Left renal cortex interstitium (tissue), 4 donors: Measurements from ENCODE around the gene RCAN1. TPM values are rescaled to one million over a fixed set of nuclear protein-coding genes. Genes with fewer than 3 reads are reported as not detected.

Experiments used
- DNase-seq, 4 donors: peaks; one replicate each; pipeline ENCODE4 v3.0.0-alpha.2; 2013; ENCODE audit warnings: low read depth in 4 of 4, low spot score in 2 of 4, missing footprints in 1 of 4
- polyA plus RNA-seq, 4 donors: library from polyadenylated mRNA; unstranded; fragments of 120-200 nt; gene quantifications; one replicate each; pipeline ENCODE4 v1.2.1, GENCODE V29; 2013; ENCODE audit not compliant: insufficient read length in 4 of 4

Gene RCAN1
- polyA plus RNA-seq, 4 donors = 30.5 to 39.2 (median 34.2) TPM

DNA sequence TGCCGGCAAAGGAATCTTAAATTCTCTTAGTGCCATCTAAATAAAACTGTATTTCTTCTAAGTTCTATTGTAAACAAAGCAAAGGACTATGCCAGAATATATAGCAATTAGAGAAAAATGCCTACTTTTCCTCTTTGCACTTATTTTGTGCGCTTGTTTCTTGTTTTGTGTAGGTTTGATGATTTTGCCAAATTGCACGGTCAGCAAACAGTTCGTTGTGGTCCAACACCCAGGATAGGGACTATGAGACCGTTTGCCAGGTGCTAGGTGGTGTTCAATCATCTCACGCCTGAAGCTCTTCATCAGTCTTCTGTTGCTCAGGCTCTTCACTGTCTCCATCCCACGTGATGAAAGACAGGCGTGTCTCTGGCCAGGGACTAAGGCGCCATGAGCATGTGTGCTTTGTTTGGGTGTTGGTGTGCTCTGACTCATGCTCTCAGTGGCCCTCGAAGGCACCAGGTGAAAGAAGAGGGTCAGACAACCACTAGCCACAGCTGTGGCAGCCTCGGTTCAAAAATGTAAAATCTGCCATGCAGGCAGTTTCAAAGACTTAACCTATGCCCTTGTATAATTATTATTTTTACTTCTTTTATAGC is 66.0 kb downstream of the RCAN1 start:
- no peak for DNase-seq

DNA sequence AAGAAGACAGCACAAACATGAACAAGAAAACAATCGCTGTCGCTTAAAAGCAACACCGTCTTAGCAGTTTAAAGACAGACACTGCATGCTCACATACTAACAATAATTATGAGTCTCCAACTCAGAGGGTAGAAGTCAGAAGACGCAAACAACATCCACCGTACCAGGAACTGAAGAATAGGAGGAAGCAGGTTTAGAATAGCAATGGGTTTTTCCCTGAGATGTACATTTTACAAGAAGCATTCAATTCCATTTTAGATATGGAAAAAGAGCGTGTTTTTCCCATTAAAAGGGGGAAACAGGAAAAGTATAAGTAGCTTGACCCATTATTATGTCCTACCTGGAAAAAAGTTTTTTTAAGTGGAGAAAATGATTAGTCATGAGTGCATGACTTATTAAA is 68.4 kb downstream of the RCAN1 start:
- DNase-seq = no peak

DNA sequence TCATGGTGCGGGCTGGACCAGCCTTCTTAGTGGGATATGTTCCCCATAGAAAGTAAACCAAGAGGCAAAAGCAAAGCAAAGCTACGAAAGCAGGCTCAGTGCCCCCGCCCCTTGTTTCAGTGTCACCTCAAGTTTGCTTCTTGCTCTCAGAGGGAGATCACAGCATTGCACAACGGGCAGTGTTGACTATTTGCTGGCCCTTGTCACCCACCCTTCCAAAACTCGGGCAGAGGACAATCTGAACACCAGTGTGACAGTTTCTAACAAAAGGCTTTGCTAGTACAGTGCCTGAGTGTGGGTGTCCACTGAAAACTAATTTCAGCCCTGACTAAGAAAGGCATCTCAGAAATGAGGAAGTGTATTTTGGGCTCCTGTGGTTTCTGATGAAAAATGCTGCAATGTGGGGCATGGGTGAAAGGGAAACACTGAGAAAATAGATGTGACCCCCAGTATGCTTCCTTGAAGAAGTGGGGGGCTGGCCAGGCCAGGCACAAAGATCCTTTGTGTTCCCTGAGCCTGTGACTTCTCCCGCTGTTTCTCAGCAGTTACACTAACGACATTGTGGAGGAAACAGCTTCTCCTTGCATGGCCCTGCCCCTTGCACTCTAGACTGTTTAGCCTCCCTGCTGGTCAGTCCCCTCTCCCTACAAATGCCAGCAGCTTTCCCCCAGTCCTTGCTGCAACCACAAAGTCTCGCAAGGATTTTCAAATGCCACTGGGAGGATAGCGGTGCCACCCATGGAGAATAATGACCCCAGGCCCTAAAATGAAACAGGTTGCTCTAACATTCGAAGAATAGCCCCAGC is 69.6 kb downstream of the RCAN1 start:
- DNase-seq = no peak

DNA sequence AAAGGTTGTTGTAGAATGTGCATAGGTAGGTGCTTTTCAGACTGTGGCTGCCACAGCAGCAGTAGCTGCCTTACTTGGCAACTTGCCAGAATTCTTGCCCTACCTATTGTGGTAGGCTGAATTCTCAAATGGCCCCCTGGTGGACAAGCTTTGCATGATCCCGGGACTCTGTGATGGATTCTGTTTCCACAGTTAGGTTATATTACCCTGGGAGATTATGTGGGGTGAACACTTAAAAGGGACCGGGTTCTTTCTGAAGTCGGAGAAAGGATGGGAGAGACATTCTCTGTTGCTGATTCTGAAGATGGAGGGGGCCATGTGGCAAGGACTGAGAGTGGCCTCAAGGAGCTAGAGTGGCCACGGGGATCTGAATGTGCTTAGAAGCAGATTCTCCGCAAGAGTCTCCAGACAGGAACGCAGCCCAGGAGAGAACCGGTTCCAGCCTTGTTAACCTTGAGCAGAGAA is 70.8 kb downstream of the RCAN1 start:
- DNase-seq = no peak

DNA sequence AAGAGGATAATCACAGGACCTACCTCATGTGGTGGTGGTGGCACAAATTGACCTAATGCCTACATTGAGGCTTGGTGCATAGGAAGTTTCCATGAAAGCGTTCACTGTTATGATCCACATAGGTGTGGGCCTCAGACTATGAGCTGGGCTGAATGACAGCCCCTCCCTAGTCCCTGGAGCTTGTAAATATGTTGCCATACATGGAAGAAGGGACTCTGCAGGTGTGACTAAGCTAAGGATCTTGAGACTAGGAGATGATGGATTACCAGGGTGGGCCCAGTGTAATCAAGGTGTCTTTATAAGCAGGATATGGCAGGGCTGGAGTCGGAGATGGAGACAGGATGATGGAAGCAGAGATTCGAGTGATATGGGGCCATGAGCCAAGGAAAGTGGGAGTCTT is 71.9 kb downstream of the RCAN1 start:
- no peak for DNase-seq

DNA sequence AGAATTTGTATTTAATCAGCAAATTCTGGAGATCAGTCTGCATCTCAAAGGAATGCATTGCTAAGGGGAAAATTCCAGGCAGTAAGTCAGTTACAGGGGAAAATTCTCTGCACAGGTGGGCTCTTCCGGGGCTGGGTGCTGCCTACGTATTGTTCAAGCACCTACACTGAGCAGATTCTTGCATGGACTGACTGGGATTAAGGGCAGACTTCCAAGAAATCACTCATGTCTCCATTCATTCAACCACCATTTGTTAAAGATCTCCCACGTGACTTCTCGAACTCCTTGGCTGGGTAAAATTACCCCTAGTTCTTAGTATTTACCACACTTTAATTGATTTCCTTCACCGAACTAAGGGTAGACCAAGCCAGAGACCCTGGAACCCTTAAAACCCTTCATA is 74.7 kb downstream of the RCAN1 start:
- DNase-seq = no peak

DNA sequence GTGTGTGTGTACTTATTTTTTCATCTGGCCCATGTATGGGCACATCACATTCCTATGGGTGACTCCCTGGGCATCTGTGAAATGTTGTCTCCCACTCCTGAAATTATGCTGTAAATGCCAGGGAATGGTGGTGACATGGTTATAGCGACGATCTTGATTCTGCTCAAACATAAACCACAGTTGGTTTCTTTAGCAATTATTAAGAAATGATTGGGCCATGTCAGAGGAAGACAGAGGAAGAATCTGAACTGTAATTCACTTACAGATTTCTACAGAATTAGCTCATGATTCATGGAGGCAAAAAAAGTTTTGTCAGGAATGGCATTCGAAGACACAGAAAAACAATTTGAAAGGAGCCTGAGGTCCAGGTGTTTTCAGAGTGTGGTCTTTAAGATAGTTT is 77.1 kb downstream of the RCAN1 start:
- DNase-seq = no peak

DNA sequence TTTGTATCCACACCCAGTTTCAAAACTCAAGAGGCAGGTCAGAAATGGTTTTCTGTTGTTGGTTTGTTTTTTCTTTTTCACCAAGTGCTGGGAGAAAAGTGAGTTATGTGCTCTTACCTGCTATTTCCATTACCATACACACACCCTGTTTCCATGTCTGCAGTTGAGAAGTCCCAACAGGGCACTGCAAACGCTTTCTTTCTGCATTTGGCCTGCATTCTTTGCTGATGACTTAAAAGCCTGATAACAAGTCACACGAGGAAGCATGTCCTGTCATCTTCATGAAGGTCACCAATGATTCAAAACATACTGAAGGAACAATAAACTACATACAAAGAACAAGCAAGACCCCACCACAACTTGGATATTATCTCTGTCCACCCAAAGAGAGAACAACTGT is 78.1 kb downstream of the RCAN1 start:
- DNase-seq = no peak

DNA sequence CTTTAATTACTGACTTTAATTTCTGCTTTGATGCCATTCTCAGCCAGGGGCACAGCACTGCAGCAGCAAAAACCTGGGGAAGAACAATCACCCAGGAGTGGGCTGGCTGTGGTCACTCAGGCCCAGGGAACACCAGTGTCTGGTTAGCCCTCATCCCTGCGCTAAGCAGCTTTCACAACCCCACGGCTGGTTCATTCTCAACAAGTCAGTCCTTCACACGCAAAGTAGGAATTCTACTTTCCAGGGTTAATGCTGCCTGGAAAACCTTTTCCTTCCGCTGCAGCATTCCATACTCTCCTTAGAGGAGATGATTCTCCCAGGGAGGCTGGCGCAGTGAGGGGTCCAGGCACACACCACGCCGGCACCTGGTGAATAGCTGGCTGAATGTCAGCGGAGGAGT is 78.6 kb downstream of the RCAN1 start:
- DNase-seq = no peak

DNA sequence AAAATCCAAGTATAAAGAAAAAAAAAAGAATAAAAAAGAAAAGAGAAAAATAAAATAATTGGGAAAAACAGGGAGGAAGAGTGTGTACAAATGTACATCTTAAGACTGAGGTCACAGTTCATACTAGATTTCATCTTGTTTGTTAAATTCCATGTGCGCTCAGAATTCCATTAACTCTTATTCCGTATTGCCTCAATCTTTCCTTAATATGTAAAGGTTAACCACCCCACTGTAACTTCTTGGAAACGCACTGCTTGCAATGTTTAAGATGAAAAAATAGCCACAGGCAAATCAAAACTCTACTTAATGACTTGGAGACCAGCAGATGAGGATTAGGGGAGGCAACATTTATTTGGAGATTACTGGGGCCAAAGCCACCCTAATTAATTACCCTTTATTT is 79.0 kb downstream of the RCAN1 start:
- DNase-seq = no peak

DNA sequence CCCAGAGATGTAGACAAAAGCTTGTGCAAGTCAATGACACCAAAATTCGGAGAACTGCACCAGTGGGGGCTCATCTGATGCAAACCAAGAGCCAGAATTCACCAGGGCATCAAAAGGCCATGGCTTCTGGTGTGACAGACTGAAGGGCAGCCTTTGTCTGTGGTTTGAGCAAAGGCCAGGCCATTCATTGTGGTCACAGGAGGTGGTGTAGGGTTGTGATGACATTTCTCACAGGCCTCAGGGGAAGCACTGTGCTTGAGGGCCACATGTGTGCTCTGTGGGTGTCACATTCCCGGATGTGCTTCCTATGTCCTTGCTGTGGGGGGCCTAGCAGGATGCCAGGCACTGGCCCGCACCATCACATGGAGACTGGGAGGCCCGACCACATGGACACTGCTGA is 80.4 kb downstream of the RCAN1 start:
- no peak for DNase-seq

DNA sequence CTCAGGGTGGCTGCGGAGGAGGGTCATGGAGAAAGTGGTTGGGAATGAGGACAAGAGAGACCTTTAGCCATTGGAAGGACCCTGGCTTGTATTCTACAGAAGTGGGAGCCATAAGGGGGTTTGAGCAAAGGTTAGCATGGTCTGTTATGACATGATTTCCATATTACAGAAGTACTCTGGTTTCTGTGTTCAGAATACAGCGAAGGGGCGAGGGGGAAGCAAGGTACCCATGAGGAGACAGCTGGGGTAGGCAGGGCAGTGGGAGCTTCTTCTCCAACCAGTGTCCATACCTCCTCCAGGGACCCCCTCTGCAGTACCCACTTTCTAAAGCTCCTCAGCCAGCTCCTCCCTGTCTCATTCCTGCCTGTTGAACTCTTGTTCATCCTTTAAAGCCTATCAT is 81.0 kb downstream of the RCAN1 start:
- no peak for DNase-seq

DNA sequence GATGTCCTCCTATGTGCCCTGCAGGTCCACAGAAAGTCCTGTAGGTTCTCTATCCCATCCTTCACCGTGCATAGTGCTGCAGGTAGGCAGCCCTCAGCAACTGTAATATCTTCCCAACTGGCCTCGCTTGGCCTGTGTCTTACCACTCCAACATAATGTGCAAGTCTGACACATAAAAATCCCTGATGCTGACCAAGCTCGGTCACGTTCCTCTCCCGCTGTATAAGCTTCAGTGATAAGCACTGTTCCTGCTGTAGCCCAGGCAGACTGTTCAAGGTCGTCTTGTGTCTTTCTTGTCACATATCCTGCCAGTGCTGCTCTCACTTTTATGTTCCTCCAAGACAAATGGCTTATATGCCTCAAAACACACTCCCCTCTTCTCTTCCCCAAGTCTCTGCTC is 83.5 kb downstream of the RCAN1 start:
- DNase-seq = no peak

DNA sequence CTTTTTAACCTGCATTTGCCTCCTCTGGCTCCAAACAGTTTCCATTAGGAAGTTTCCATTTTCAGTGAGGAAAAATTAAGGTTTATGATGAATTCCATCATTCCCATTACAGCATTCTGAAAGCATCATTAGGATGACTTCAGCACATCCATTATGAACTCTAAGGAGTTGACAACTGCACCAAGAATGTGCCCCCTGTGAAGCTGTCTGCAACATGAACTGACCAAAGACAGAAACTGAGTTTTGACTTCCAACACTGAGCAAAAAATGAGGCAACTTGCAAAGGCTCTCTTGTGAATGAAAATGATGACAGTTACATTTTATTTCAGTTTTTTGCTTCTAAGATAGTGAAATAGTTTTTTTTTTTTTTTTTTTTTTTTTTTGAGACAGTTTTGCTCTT is 84.7 kb downstream of the RCAN1 start:
- DNase-seq = no peak

DNA sequence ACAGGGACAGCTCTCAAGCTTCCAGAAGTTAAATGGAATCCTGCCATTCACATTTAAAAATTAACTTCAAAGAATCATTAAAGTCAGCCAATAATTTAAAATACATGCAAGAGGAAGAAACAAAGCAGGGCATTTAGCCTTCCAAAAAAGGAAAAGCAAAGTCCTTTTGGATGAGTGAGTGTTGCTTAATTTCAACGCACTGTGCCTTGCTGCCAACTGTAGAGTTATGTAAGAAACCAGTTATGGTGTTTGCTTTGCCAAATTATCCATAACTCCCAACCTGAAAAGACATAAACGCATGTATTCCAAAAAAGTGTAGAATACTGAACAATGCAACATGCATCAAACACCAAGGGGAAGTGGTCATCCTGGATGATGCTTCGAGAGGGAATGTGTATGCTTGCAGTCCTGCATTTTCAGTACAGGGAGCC is 86.8 kb downstream of the RCAN1 start:
- DNase-seq = no peak

DNA sequence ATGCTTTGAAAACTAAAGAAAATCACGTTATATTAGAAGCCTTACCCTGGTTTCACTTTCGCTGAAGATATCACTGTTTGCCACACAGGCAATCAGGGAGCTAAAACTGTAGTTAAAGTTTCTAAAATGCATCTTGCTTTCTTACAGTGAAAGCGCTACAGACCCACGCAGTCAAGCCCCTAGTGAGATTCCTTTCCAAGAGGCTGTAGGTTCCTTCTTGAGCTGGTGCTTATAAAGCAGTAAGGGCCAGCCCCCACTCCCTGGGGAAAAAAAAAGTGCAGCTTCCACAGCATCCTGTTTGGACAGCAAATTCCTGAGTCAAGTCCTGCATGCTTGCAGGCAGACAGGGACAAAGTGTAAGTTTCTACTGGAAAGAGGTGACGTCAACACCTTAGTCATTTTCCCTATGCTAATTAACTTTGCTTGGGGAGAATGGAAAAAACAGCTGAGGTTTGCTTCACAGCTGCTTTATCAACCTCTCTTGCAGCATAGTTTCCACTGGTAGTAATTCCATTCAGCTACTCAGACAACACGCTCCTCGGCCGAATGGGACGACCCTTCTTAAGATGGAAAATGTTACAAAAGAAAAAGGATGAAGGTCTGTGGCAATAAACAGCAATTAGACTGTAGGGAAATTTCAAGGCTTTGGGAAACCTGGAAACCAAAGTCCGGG is 88.2 kb downstream of the RCAN1 start:
- peak; percentile 62 to 83 (median 78) for DNase-seq

DNA sequence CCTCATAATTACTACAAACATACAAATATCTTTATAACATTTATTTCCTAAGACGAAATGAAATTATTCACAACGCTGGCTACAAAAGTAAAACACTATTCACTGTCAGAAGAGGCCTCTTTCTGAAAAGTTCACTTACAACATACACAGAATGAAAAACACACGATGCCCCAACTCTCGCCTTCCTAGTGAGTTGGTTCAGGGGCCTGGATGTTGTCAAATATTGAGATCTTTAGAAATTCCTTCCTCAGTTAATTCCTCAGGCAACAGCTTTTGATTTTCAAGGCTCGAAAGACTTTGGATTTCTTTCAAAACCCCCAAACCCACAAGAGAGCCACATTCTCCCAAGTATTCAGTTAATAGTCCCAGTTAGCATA is 88.7 kb downstream of the RCAN1 start:
- no peak for DNase-seq

DNA sequence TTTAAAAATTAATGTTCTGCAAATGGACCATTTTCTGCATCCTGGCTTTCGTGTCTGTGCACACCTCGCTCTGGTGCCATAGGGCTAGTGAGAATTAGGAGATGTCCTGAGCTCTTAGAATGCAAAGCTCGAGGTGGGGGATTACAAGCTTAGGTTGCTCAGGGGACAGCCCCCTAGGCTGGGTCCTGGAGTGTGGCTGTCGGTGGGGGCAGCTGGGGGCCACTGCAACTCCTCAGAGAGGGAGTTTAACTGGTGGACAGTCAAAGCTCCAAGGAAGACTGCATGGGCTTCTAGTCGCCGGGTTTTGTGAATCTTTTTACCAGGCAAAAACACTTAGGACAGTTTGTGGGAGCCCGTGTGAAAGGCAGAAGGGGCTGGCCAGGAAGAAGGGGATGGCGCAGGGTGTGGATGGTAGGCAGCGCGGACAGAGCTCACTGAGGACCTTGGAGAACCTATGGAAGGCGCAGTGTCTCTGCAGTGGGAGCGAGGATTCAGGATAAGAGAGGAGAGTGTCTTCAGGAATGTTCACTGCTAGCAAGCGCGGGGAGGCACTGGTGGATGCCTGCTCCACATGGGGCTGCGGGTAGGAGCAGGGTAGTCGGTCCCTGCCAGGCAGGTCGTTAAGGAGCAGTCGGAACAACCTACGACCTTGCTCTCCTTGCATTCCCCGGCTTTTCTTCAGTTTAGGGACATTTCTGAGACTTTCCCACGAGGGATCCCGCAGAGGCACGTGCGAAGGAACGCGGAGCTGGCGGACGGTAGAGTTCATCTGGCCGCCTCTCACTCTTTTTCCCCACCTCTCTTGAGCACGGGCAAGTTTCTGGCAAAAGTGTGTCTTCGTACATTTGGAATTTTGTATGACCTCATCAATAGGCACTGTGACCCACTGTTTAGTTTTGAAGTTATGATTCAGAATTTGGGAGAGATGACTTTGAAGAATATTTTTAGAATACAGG is 90.0 kb downstream of the RCAN1 start:
- no peak for DNase-seq

DNA sequence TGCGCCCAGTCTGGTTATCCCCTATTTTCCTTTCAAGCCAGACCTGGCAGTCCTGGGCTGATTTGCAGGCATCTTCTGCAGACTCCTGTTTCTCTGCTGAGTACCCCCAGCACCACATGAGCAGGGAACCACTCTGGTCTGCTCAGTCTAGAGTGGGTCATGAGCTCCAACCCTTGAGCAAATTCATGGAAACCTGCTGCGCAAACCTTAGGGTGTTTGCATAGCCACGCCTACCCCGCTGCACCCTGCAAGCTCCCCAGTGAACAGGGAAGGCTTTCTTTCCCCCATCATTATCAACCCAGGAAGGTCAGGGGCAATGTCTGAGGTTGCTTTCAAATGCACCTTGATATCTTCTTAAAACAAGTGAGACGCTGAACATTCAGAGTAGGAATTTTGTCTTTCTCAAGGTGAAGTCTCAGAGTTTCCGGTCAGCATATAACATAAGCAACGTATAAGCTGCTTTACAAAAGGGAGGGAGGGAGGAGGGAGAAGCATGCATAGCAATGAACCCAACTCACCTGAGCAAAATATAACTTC is 91.8 kb downstream of the RCAN1 start:
- no peak for DNase-seq

DNA sequence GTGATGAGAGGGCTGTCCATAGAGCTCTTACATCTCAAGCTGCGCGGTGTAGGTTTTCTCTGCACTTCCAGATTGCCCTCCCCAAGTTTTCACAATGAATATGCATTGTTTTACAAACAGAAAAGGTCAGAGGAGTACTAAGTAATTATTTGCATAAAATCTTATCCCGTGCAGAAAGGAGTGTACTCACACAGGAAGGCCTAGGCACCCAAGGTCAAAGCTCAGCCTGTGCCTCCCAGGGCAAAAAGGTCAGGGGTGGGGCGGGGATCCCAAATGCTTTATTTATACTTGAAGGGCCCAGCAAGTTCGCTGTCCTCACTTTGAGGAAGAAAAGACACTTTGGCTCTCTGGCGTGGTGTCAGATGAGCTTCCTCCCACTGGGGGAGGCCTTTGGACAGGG is 92.6 kb downstream of the RCAN1 start:
- DNase-seq = no peak
